Esophagus squamous epithelium (tissue), 5 donors: ENCODE results near the gene MEGF6. TPM values are rescaled to one million over a fixed set of nuclear protein-coding genes. Genes with fewer than 3 reads are reported as not detected.

Experiments used
- DNase-seq: peaks from one replicate; lab custom pipeline; 2025; lab: John Stamatoyannopoulos, UW
- H3K27ac ChIP-seq, 4 donors: fragments of 200-600 bp; sonication (generic); one replicate each; pipeline ENCODE4 v1.5.1; 2016 to 2019; ENCODE audit warnings: mild to moderate bottlenecking in 1 of 4
- H3K27me3 ChIP-seq, 4 donors: fragments of 200-600 bp; sonication (generic); 1 replicate in 3 of 4; 2 replicates in 1 of 4; pipeline versions ENCODE4 v1.5.1 to v1.6.0; 2017 to 2021; ENCODE audit warnings: antibody characterized with exemption in 1 of 4
- H3K36me3 ChIP-seq, 3 donors: fragments of 200-600 bp; sonication (generic); one replicate each; pipeline ENCODE4 v1.5.1; 2016 to 2019
- H3K4me1 ChIP-seq, 3 donors: fragments of 200-600 bp; sonication (generic); one replicate each; pipeline ENCODE4 v1.5.1; 2017 to 2019
- H3K4me3 ChIP-seq, 4 donors: fragments of 200-600 bp; sonication (generic); 1 replicate in 3 of 4; 2 replicates in 1 of 4; pipeline ENCODE4 v1.5.1; 2016 to 2019; ENCODE audit warnings: mild to moderate bottlenecking in 2 of 4, moderate library complexity in 1 of 4
- H3K9me3 ChIP-seq, 3 donors: fragments of 200-600 bp; sonication (generic); one replicate each; pipeline ENCODE4 v1.5.1; 2016 to 2019
- CTCF ChIP-seq, 6 experiments: fragments of 450-650 bp in 4 of 6; fragments of 200-600 bp in 2 of 6; sonication (generic) in 2 of 6; IDR thresholded peaks; one replicate each; pipeline ENCODE4 v1.5.1; 2016 to 2019; ENCODE audit warnings: antibody characterized with exemption in 6 of 6, mild to moderate bottlenecking in 4 of 6, moderate library complexity in 4 of 6
- POLR2A ChIP-seq, 4 donors: fragments of 450-650 bp; IDR thresholded peaks; one replicate each; pipeline ENCODE4 v1.6.1; 2017; ENCODE audit warnings: antibody characterized with exemption in 4 of 4, mild to moderate bottlenecking in 4 of 4, moderate library complexity in 3 of 4
- WGBS, 2 donors: methylation state at CpG; one replicate each; pipeline ENCODE4 v1.1.5; 2018; 5-methylcytosine and 5-hydroxymethylcytosine counted together
- intact Hi-C: fragments of 100-400 bp; cut with DNase I; formaldehyde crosslinking; loops from one replicate; pipeline ENCODE4 v1.15.0; 2022
- total RNA-seq, 4 donors: library from RNA; depleted of rRNA; stranded (reverse); fragments of >200 nt; gene quantifications; one replicate each; pipeline ENCODE4 v1.1.0, GENCODE V29; 2016
- donor health status: DM: yes; HTN: yes; CAD: no.

Gene MEGF6
- total RNA-seq, 4 donors from 2014 or later = 8.8 to 27.1 (median 16.8) TPM

- Histone ChIP-seq H3K4me3 (no peak overlapping the region), H3K9me3 (no peaks in the 10 kb centered on the region), H3K27ac (no peak overlapping the region), H3K4me1 (no peaks in the 10 kb centered on the region), H3K27me3 (peaks cover 0 to 33% (median 0%) of the 10 kb centered on the region in 4 donors), H3K36me3 (no peaks in the 10 kb centered on the region)
- intact Hi-C loops = loop anchor here (5.0 kb wide), 1 partner anchor 50 kb away; no protein-coding TSS in a partner anchor
- no peak for TF ChIP-seq CTCF (IDR thresholded peaks at IDR 0.05)
- no peak for TF ChIP-seq POLR2A (IDR thresholded peaks at IDR 0.05)
- DNase-seq = no peak
- 90 to 100% methylated on average over 3 to 9 of the region's 32 CpGs for WGBS, 2 donors
Measured at GRCh38 chr1:3566951-3567804, 44.1 kb downstream of the MEGF6 start.

GRCh38 chr1:3566003-3566885 lies 45.1 kb downstream of the MEGF6 start:
- no peak for TF ChIP-seq CTCF (IDR thresholded peaks at IDR 0.05)
- no peak for TF ChIP-seq POLR2A (IDR thresholded peaks at IDR 0.05)
- H3K27ac ChIP-seq = no peak overlapping the region
- peaks cover 0 to 39% (median 0%) of the 10 kb centered on the region in 4 donors for H3K27me3 ChIP-seq
- H3K36me3 ChIP-seq = no peaks in the 10 kb centered on the region
- no peak overlapping the region for H3K4me3 ChIP-seq
- no peaks in the 10 kb centered on the region for H3K9me3 ChIP-seq
- peaks cover 0 to 2% (median 0%) of the 10 kb centered on the region in 3 donors for H3K4me1 ChIP-seq
- DNase-seq = no peak
- WGBS, 2 donors = 89 to 92% methylated on average over 2 to 5 of the region's 27 CpGs
- intact Hi-C loops = loop anchor here (5.0 kb wide), 1 partner anchor 51 kb away; no protein-coding TSS in a partner anchor

GRCh38 chr1:3564921-3565831 lies 46.1 kb downstream of the MEGF6 start:
- H3K27ac ChIP-seq = no peak overlapping the region
- H3K36me3 ChIP-seq = no peaks in the 10 kb centered on the region
- no peak overlapping the region for H3K4me3 ChIP-seq
- intact Hi-C loops = loop anchor here (5.0 kb wide), 1 partner anchor 52 kb away; no protein-coding TSS in a partner anchor
- no peak for DNase-seq
- no peaks in the 10 kb centered on the region for H3K9me3 ChIP-seq
- peaks cover 0 to 13% (median 0%) of the 10 kb centered on the region in 3 donors for H3K4me1 ChIP-seq
- 63 to 69% methylated on average over 9 to 11 of the region's 29 CpGs for WGBS, 2 donors
- TF ChIP-seq POLR2A (IDR thresholded peaks at IDR 0.05) = no peak
- TF ChIP-seq CTCF (IDR thresholded peaks at IDR 0.05) = peak; percentile 42 to 86 (median 68)
- H3K27me3 ChIP-seq = peaks cover 0 to 38% (median 0%) of the 10 kb centered on the region in 4 donors

GRCh38 chr1:3563610-3564009 lies 47.7 kb downstream of the MEGF6 start:
- Histone ChIP-seq H3K4me3 (no peak overlapping the region), H3K36me3 (no peaks in the 10 kb centered on the region), H3K27me3 (peaks cover 0 to 41% (median 0%) of the 10 kb centered on the region in 4 donors), H3K9me3 (peaks cover 0 to 4% (median 0%) of the 10 kb centered on the region in 3 donors), H3K4me1 (peaks cover 0 to 16% (median 0%) of the 10 kb centered on the region in 3 donors), H3K27ac (no peak overlapping the region)
- 95 to 100% methylated on average over 4 to 8 of the region's 10 CpGs for WGBS, 2 donors
- intact Hi-C loops = no loop called here
- no peak for TF ChIP-seq POLR2A (IDR thresholded peaks at IDR 0.05)
- TF ChIP-seq CTCF (IDR thresholded peaks at IDR 0.05) = no peak
- DNase-seq = no peak
